PC-9 (cell line): ENCODE data around the gene SH3GL3. TPM values are rescaled to one million over a fixed set of nuclear protein-coding genes. Genes with fewer than 3 reads are reported as not detected.

Source experiments
- BruUV-seq: library from RNA; stranded (reverse); fragments of 400-500 nt; replicated peaks from 2 replicates; lab custom pipeline; 2021; lab: Mats Ljungman, UMichigan
- CTCF ChIA-PET: fragments of 300-600 bp; sonication (Branson Sonifier 250); formaldehyde crosslinking; loops from one replicate; lab custom pipeline; 2022; ENCODE audit warnings: antibody characterized with exemption; lab: Charles Lee
- POLR2A ChIA-PET: fragments of 300-600 bp; sonication (Branson Sonifier 250); formaldehyde crosslinking; loops from one replicate; lab custom pipeline; 2022; ENCODE audit warnings: antibody characterized with exemption; ENCODE audit not compliant: unreplicated experiment; lab: Charles Lee
- DNase-seq, 2 experiments: peaks; one replicate each; pipeline versions ENCODE4 v3.0.0 to v3.0.0-alpha.2; 2015 to 2022; ENCODE audit warnings: mixed read lengths in 1 of 2
- H2AFZ ChIP-seq: fragments of 200-600 bp; sonication (generic); 2 replicates; pipeline ENCODE4 v1.8.1; 2017; ENCODE audit warnings: antibody characterized with exemption
- H3F3A ChIP-seq: fragments of 200-600 bp; sonication (generic); 2 replicates; pipeline ENCODE4 v1.8.1; 2017; ENCODE audit warnings: antibody characterized with exemption, mild to moderate bottlenecking, low read depth; ENCODE audit not compliant: insufficient read depth
- H3K27ac ChIP-seq: fragments of 200-600 bp; sonication (generic); 2 replicates; pipeline ENCODE4 v1.6.1; 2016; ENCODE audit warnings: mixed run types
- H3K27me3 ChIP-seq: fragments of 200-600 bp; sonication (generic); 2 replicates; pipeline ENCODE4 v1.6.1; 2016; ENCODE audit warnings: low read depth, mixed run types; ENCODE audit not compliant: insufficient read depth
- H3K36me3 ChIP-seq: fragments of 200-600 bp; sonication (generic); 2 replicates; pipeline ENCODE4 v1.6.1; 2016; ENCODE audit warnings: low read depth, mixed run types
- H3K4me1 ChIP-seq: fragments of 200-600 bp; sonication (generic); replicated peaks from 2 replicates; pipeline ENCODE4 v1.6.1; 2016; ENCODE audit warnings: mixed run types; ENCODE audit not compliant: insufficient read depth
- H3K4me2 ChIP-seq: fragments of 200-600 bp; sonication (generic); 2 replicates; pipeline ENCODE4 v1.6.1; 2017; ENCODE audit warnings: mixed run types
- H3K4me3 ChIP-seq: fragments of 200-600 bp; sonication (generic); 2 replicates; pipeline ENCODE4 v1.6.1; 2016; ENCODE audit warnings: mixed run types
- H3K79me2 ChIP-seq: fragments of 200-600 bp; sonication (generic); 2 replicates; pipeline ENCODE4 v1.6.1; 2017; ENCODE audit warnings: low read depth, mixed run types
- H3K9me2 ChIP-seq: fragments of 200-600 bp; sonication (generic); 2 replicates; pipeline ENCODE4 v1.8.1; 2017; ENCODE audit warnings: mild to moderate bottlenecking; ENCODE audit not compliant: insufficient read depth
- H3K9me3 ChIP-seq: fragments of 200-600 bp; sonication (generic); 2 replicates; pipeline ENCODE4 v1.8.1; 2016; ENCODE audit warnings: low read depth; ENCODE audit not compliant: insufficient read depth
- H4K20me1 ChIP-seq: fragments of 200-600 bp; sonication (generic); 2 replicates; pipeline ENCODE4 v1.8.1; 2017; ENCODE audit not compliant: insufficient read depth
- CTCF ChIP-seq: fragments of 200-600 bp; sonication (generic); conservative IDR thresholded peaks from 2 replicates; pipeline ENCODE4 v1.6.1; 2017; ENCODE audit warnings: mixed run types, antibody characterized with exemption, mild to moderate bottlenecking, moderate library complexity
- EZH2 ChIP-seq: fragments of 200-600 bp; sonication (generic); IDR thresholded peaks from 2 replicates; pipeline ENCODE4 v1.8.0; 2017; ENCODE audit warnings: antibody characterized with exemption, low read depth
- intact Hi-C: fragments of 100-400 bp; cut with micrococcal nuclease; formaldehyde crosslinking; loops from one replicate; pipeline ENCODE4 v1.10.0; 2022; ENCODE audit not compliant: unreplicated experiment
- total RNA-seq: library from RNA; stranded (reverse); gene quantifications from 2 replicates; pipeline ENCODE4 v1.2.3, GENCODE V29; 2021

SH3GL3 gene
- total RNA-seq, 1 experiment from 2014 or later, result 0.22 TPM

- H3K9me2 ChIP-seq, result no peaks in the 10 kb centered on the region; the same call in 1 of the 2 replicates
- H3K79me2 ChIP-seq, result no peaks in the 10 kb centered on the region
- ChIA-PET POLR2A (no interaction called here), CTCF (no interaction called here)
- TF ChIP-seq EZH2, result no peak
- no peak for TF ChIP-seq CTCF
- intact Hi-C loops, result no loop called here
- no TSS peak for BruUV-seq
- H3K27ac ChIP-seq, result no peak overlapping the region
- H4K20me1 ChIP-seq, result no peaks in the 10 kb centered on the region
- H2AFZ ChIP-seq, result no peak overlapping the region
- H3K27me3 ChIP-seq, result no peaks in the 10 kb centered on the region
- H3K9me3 ChIP-seq, result no peaks in the 10 kb centered on the region
- DNase-seq, result no peak
- H3K36me3 ChIP-seq, result no peaks in the 10 kb centered on the region
- H3K4me2 ChIP-seq, result no peak overlapping the region
- no peak overlapping the region for H3K4me3 ChIP-seq
- no peaks in the 10 kb centered on the region for H3F3A ChIP-seq
- H3K4me1 ChIP-seq, result no peaks in the 10 kb centered on the region
Observed at GRCh38 chr15:83498374-83498773, 51.2 kb downstream of the SH3GL3 start.

- Histone ChIP-seq H3K79me2 (no peaks in the 10 kb centered on the region), H3K4me3 (no peak overlapping the region), H3K27me3 (no peaks in the 10 kb centered on the region), H3K27ac (no peak overlapping the region), H2AFZ (no peak overlapping the region), H3F3A (no peaks in the 10 kb centered on the region), H3K4me1 (no peaks in the 10 kb centered on the region), H3K4me2 (no peak overlapping the region), H4K20me1 (no peaks in the 10 kb centered on the region), H3K9me2 (no peaks in the 10 kb centered on the region; the same call in 1 of the 2 replicates), H3K9me3 (no peaks in the 10 kb centered on the region), H3K36me3 (no peaks in the 10 kb centered on the region)
- TF ChIP-seq CTCF, result no peak
- TF ChIP-seq EZH2, result no peak
- CTCF ChIA-PET, result no interaction called here
- POLR2A ChIA-PET, result no interaction called here
- intact Hi-C loops, result no loop called here
- no TSS peak for BruUV-seq
- no peak for DNase-seq
Observed at GRCh38 chr15:83498801-83499200, 51.7 kb downstream of the SH3GL3 start.

GRCh38 chr15:83499476-83499875 lies 52.3 kb downstream of the SH3GL3 start:
- no peaks in the 10 kb centered on the region for H3F3A ChIP-seq
- ChIA-PET POLR2A (no interaction called here), CTCF (no interaction called here)
- no TSS peak for BruUV-seq
- no peak overlapping the region for H3K27ac ChIP-seq
- no peaks in the 10 kb centered on the region for H3K4me1 ChIP-seq
- H3K4me3 ChIP-seq, result no peak overlapping the region
- H3K9me2 ChIP-seq, result no peaks in the 10 kb centered on the region; the same call in 1 of the 2 replicates
- H3K4me2 ChIP-seq, result no peak overlapping the region
- H3K79me2 ChIP-seq, result no peaks in the 10 kb centered on the region
- intact Hi-C loops, result no loop called here
- H3K36me3 ChIP-seq, result no peaks in the 10 kb centered on the region
- TF ChIP-seq CTCF (no peak), EZH2 (no peak)
- no peaks in the 10 kb centered on the region for H3K27me3 ChIP-seq
- no peak for DNase-seq
- no peak overlapping the region for H2AFZ ChIP-seq
- no peaks in the 10 kb centered on the region for H4K20me1 ChIP-seq
- no peaks in the 10 kb centered on the region for H3K9me3 ChIP-seq
